IPS-NIHi7 (cell line): ENCODE measurements around the gene ERFE.
"Not testable (repeated sequence)": the region's sequence is repeated elsewhere in the genome, so short reads cannot be mapped to it uniquely, and the experiment has no call there.

Source experiments
- DNase-seq: peaks from one replicate; pipeline ENCODE4 v3.0.0; 2012; ENCODE audit warnings: mixed read lengths; ENCODE audit errors: extremely low spot score

The ERFE gene

DNA sequence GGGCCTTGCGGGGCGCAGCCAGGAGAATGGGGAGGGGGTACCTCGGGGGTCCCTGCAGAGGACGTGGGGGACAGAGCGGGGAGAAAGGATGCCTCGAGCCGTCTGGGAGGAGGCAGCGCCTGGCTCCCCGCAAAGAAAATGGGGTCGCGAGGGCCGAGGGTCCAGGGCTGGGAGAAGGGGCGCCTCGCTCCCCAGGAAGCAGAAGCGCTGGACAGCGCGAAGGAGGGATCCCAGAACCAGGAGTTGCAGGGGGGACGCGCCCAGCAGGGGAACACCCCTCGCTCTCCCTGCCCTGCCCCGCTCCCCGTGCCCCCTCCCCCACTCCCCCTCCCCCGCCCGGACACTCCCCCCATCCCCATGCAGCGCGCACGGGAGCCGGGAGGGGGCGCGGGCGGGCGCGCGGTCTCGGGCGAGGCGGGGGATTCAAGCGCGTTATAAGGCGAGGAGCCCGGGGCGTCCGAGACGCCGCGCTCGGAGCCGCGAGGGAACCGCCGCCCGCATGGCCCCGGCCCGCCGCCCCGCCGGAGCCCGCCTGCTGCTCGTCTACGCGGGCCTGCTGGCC is at the start of gene ERFE:
TSS of gene ERFE (plus strand) at position 462 of the 562 bp plus-strand sequence. CDS start at position 500, 38 bp downstream.
- peak; percentile 86 for DNase-seq

- DNase-seq = no peak
Measured at GRCh38 chr2:238113611-238114010, 45.2 kb upstream of the ERFE start.

DNA sequence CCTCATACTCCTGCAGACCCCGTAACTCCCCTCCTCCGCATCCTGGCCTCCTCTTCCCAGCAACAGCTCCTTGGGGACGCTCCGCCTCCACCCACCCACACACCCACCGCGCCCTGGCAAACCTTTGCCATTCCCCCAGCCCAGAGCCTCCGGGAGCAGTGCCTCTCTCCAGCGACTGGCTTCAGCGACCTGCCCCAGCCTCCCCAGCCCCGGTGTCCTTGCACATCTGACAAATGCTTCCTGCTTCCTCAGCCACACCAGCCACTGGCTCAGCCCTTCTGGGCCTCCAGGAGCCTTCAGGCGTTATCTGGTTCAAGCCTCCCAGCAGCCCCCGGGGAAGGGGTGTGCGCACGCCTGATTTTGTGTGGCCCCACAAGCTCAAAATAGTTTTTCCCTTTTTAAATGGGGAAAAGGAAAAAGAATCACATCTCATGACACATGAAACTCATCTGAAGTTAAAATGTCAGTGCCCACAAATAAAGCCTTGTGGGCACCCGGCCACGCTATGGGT is 44.4 kb upstream of the ERFE start:
- no peak for DNase-seq

- DNase-seq = no peak
Measured at GRCh38 chr2:238114851-238115660, 43.7 kb upstream of the ERFE start.

GRCh38 chr2:238115709-238116108 is 43.1 kb upstream of the ERFE start:
- not testable (repeated sequence) for DNase-seq

GRCh38 chr2:238116298-238117198 is 42.2 kb upstream of the ERFE start:
- DNase-seq = no peak

DNA sequence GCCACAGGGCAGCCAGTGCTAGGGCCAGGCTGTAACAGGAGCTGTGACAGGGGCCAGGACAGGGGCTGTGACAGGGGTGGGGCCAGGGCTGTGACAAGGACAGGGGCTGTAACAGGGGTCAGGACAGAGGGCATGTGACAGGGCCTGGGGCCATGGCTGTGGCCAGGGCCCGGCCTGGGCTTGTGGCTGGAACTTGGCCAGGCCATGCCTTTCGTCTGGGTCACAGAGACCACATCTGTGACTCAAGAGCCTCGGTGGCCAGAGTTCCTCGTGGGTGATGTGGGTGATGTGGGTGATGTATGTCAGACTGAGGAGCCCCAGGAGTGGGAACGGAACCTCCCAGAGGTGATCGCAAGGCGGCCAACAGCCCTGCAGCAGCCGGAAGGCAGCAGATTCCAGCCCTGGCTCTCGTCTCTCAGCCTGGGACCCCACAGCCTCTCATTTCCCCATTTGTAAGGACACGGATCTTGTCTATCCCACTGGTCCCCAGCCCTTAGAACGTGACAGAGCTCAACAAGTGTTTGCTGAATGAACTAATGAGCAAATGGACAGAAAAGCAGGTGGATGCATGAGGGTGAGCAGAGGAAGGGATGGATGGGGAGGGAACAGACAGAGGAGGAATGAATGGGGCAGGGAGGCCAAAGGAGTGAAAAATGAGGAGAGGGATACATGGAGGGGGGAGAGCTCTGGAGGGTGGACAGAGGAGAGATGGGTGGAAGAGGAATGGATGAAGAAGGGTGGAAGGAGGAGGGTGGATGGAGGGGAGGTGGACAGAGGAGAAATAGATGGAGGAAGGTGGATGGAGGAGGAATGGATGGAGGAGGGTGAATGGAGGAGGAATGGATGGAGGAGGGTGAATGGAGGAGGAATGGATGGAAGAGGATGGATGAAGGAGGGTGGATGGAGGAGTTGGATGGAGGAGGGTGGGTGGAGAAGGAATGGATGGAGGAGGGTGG is 41.3 kb upstream of the ERFE start:
- DNase-seq = no peak

GRCh38 chr2:238119756-238120462 is 38.9 kb upstream of the ERFE start:
- DNase-seq = no peak

DNA sequence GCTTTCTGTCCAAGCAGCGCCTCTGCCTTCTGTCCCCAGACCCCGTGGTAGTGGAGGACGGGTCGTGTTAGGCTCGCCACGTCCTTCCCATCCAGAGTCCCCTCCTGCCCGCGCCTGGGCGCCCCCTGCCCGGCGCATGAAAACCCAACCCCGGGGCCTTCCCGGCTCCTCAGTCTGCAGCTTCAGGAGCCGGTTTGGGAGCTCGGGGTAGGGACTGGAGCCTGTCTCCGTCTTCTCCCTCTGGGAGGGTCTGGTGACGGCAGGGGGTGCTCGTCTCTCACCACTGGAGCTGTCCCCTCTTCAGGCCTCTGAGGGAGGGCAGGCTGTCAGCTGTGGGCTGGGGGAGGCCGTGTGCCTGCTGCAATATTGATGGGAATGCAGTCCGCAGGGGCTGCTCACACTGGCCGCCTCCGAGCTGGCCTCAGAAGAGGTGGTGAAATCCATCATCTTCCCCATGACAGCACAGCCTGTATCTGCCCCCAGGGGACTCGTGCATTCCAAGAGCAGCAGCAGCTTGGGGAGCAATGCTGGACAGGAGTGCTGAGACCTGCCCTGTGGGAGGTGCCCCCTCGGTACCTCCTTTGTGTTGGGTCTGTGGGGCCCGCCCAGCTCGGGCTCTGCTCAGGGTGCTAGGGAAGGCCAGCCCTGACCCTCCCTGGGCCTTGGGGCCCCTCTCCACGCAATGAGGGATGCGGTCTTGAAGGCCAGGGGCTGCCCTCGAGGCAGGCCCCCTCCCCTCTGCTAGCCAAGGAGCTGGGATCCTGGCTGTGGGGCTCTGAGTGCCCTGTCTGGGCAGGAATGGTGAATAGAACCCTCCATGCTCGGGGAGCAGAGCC is 38.1 kb upstream of the ERFE start:
- peak; percentile 70 for DNase-seq

DNA sequence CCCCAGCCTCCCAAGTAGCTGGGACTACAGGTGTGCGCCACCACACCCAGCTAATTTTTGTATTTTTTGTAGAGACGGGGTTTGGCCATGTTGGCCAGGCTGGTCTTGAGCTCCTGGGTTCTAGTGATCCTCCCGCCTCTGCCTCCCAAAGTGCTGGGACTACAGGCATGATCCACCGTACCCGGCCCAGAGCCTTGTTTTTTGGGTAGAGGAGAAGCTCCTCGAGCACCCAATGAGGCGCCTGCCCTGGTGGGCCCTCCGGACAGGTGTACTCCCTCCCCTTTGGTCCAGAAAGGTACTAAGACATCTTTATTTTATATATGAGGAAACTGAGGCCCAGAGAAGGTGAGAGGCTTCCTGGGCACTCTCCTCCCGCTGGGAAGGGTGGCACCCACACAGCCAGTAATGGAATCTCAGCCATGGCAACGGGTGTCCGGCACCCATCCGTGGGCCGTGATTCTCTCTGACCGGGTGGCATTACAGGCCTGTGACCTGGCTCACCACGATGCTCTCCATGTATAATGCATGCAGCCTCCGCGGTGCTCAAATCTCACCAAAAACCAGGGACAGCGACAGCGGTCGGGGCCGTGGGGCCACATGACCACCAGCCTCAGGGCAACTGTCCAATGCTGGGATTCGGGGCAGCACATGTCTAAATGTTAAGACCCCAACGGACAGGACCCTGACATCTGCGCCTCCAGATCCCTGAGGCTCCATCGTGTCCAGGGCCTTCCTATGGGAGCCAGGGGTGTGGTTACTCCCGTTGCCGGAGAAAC is 37.1 kb upstream of the ERFE start:
- DNase-seq = no peak

- no peak for DNase-seq
Measured at GRCh38 chr2:238122287-238123217, 36.2 kb upstream of the ERFE start.

DNA sequence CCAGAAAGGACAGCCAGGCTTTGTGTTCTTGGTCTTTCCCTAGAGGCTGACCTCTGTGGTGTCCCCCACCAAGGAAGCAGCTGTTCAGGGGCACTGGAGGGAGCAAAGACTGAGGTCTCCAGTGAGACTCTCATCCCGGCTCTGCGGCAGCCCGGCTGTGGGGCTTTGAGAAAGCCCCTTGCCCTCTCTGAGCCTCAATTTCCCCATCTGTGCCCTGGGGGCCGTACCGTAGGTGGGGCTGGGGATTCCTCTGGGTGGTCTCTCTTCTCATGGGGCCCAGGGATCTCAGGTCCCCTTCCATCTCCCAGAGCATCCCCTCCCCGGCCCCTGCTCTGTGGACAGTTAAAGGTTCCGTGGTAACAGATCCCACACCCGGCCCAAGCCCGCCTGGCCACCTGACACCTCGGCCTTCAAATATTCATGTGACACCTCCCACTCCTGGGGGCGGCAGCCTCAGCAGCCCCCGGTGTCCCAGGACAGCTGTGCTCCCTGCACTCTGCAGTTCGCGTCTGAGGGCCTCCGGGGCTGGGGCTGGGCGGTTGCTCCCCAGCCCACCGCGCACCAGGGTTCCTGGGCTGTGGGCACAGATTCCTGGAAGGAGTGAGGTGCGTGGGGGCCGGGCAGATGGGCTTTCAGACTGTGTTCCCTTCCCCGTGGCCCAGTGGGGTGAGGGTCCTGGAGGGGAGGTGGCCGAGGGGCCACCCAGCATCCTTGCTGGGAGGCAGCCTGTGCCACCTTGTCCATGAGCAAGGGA is 35.4 kb upstream of the ERFE start:
- no peak for DNase-seq

GRCh38 chr2:238123991-238124470 is 34.7 kb upstream of the ERFE start:
- no peak for DNase-seq

- no peak for DNase-seq
Measured at GRCh38 chr2:238124488-238125126, 34.2 kb upstream of the ERFE start.

GRCh38 chr2:238125127-238125885 is 33.5 kb upstream of the ERFE start:
- no peak for DNase-seq
